ENCODE measurements around the gene PLD5.
"Not testable (repeated sequence)": the region's sequence is repeated elsewhere in the genome, so short reads cannot be mapped to it uniquely, and the experiment has no call there.

Gene PLD5

DNA sequence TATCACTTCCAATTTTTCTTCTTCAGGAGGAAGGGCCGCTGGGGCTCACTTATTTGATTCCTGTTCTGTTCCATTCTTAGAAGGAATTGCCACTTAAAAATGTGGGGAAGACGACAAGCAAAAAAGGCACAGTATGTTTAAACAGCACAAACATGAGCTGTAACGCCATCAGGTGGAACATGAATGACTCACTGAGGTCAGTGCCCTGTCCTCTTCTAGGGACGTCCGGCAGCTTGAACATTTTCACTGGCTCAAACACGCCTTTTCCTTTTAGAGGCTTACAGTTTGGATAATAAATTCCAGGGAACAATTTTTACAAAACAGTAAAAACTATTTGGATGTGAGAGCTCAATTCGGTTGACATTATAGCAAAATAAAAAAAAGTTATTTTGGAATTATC, 260.1 kb downstream of the PLD5 start:
- FAIRE-seq = not testable (repeated sequence)

DNA sequence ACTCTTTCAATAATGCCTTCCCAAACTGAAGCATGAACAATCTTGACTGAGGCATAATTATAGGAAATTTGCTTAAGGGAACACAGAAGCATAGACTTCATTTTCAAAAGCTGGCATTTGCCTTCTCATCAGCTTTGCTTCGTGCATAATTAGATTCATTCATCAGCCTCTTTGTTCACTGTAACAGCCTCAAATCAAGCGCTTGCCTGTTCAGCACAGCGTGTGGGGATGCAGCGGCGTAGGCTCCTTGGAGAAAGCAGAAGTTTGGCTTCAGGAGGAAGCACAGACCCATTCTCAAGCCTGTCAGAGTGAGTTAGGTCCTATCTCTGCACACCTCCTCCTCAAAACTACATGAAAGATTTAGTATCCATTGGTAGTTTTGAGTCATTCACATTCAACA, 279.2 kb downstream of the PLD5 start:
- FAIRE-seq = no peak

DNA sequence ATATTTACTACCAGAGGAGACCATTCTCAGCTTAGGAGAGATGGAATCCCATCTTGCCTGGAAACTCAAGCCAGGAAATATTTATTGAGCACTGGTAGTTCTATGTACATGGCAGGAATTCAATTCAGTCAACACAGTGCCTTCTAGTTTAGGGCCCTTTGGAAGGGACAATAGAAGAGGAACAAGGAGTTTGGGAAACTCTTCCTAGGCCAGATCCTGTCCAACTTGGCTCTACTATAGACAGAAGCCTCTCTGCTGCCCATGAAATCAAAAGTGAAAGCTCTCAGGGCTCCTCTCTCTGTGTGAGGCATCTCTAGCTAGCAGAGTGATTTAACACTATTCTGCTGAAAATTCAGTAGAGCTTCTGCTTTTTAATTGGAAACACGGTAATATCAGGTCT, 281.0 kb downstream of the PLD5 start:
- no peak for FAIRE-seq

DNA sequence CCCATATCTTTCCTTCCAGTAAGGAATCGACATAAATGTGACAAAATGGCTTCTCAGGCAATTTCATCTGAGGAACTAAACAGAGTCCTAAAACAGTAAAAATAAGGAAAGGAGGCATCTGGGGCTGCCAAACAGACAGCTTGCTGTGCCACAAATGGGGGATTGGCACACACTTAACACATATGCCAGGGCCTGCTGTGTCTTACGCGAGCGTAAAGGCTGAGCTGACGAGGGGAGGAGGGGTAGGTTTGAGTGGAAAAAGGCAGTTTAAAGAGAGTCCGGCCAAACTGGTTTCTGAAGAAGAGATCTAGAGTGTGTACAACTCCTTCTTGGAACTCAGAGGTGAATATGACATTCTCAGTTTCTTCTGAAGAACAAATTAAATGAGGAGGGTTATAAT, 281.5 kb downstream of the PLD5 start:
- no peak for FAIRE-seq

DNA sequence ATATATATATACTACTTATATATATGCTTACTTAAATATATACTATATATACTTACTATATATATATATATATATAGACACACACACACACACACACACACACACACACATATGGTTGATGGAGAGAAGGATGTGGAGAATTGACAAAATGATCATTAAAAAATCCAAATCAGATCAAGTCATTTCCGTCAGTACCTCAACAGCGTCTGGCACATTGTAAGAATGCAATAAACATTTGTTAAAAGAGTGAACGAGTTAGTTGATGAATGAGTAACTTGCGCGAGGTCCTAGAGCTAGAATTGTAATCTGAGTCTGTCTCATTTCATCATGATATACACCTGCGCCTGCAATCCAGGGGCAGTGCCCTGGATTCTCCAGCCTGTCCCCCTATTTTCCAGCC, 282.6 kb downstream of the PLD5 start:
- no peak for FAIRE-seq

DNA sequence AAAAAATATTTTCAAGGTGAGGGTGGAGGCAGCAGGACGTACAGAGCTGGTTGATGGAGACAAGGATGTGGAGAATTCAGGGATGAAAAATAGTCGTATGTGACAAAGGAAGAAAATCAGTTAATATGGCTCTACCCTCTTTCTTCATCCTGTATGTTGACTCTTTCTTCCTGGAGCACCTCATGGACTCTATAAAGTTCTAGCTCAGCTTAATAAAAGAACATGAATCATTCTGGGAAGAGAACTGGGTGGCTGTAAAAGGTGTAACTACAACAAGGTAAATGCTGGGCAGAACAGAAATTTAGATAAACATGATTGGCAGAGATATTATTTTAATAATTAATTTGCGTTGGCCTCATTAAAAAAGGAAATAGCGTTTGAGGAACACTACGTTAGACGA, 283.8 kb downstream of the PLD5 start:
- FAIRE-seq = no peak

DNA sequence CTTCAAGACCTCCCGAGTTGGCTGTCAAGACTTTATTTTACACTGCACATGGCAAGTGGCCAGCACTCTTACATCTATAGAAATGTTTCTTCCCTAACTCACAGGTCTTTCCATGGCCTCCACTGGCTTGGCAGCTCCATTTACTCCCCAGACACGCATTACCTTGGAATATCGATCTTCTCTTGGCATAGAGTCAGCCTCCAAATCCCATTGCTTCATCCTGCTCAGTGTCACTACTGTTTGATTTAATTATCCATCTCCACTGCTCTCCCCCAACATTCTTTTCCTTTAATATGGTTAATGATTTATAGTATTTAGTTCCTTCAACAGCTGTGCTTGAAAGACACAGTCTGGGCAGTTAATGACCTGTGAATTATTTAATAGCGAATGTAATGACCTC, 284.4 kb downstream of the PLD5 start:
- FAIRE-seq = no peak

DNA sequence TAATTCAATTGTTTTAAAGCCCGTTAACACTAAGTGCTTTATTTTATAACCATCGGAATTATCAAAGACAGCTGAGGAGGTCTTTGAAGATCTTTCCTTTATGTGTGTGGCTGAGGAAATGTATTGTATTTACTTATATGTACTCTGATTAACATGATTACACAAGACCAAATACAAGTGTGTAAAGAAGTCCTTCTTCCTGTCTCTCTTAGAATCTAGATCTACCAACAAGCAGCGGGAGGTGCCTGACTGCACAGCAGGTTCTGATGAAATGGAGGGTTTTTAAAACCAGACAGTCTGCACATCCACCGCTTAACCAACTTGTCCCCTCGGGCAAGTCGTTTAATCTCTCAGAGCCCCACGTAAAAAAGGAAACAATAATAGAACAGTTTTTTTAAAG, 285.1 kb downstream of the PLD5 start:
- FAIRE-seq = no peak

DNA sequence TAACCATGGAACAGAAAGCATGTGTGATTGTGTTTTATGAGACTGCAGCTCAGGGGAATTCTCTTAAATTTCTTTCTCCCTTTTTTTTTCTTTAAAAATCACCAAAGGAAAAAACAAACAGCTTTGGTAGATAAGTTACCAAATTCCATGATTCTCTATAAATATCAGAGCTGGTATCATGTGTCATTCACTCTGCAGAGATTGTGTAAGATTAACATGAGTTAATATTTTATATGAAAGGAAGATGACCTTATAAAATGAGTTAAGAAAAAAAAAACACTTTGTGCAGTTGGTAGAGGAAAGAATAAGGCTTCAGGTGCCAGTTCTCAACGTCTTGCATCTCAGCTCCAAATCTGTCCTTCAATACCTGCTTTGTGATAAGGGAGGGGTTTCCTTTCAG, 287.4 kb downstream of the PLD5 start:
- FAIRE-seq = no peak

DNA sequence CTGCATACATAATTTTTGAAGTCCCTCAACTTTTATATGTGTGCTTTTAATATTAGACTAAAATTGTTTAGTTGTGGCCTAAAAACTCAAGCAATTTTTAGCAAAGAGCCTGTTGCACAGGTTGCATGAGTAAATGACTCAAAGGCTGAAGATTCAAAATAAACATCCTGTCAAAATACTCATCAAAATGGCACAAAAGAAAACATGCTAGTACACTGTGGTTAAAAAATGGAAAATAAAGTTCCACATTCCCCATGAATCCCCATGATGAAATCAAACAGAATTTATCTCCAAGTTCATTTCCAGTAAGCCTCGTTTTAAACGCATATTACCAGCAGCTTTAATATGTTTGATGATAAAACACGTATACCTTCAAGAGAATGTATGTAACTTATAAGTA, 295.5 kb downstream of the PLD5 start:
- no peak for FAIRE-seq

DNA sequence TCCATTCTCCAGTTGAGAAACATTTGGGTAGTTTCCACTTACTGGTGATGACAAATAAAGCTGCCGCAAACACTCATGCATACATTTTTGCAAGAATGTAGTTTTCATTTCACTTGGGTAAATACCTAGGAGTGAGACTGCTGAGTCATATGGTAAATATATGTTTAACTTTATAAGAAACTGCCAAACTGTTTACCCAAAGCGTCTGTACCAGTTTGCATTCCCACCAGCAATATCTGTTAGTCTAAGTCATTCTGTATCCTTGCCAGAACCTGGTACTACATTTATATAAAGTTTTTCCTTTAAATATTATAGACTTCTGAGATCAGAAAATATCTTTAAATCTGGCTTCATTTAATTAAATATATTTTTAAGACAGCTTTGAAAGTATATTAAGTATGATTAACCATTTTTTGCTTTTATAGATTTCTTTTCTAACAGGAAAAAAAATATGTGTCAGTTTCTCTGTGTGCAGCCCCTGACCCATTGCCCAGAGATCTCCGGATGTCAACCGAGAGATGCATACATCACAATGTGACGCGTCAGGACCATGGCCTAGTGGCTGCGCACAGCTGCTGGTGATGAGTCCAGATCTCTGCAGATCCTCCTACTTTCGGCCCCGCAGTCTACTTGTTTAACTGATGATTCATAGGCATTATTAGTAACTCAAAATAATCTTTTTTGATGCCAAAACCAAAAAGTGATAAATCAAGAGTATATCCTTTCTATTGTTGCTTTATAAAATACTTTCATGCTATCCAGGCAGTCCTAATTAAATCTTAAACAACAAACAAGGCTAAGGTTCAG, 298.5 kb downstream of the PLD5 start:
- FAIRE-seq = no peak

DNA sequence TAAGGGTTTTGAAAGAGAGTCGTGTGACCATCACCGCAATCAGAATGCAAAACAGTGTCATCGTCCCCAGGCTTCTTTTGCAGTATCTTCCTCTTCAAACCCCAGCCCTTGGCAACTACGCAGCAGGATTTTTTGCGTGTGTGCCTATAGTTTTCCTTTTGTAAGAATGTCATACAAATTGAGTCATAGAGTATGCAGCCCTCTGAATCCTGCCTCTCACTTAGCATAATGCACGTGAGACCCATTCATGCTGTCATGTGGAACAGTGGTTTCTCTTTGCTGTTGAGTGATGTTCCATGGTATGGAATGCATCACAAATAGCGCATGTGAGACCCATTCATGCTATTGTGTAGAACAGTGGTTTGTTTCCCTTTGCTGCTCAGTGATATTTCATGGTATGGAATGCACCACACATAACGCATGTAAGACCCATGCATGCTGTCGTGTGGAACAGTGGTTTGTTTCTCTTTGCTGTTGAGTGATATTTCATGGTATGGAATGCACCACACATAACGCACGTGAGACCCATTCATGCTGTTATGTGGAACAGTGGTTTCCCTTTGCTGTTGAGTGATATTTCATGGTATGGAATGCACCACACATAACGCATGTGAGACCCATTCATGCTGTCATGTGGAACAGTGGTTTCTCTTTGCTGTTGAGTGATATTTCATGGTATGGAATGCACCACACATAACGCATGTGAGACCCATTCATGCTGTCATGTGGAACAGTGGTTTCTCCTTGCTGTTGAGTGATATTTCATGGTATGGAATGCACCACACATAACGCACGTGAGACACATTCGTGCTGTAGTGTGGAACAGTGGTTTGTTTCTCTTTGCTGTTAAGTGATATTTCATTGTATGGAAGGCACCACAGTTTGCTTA, 299.4 kb downstream of the PLD5 start:
- not testable (repeated sequence) for FAIRE-seq

DNA sequence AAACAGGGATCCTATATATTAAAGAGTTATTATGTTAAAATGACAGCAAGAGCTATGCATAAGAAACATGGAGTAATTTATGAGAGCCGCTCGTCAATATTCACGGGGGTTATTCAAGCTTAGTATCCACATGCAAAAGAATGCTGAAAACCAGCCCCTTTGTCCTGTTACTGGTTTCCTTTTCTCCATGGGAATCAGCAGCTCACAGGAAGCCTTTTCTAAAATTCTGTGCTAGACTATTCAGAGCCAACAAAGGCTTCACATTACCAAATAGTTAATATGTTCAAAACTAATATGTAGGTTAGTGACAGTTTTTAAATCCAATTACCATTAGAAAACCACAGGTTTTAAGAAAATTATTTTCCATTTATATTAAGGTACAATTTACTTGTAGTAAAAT, 300.0 kb downstream of the PLD5 start:
- no peak for FAIRE-seq

DNA sequence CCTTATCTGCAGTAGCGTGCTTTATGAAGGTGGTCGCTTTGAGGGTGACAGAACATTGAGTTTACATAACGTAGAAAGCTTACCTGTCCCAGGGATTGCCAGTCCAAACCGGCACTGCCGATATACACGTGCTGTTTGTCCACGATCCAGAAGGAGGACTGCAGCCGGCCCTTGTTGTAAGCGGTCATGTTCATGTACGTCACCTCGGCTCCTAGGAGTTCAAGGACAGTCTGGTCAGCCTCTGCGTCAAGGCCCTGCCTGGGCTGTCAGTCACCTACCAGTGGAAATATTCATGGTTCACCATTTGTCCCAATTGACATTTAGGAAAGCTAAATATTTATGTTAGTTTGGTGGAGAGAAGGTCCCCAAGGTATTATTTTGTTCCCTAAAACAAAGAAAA, 304.6 kb downstream of the PLD5 start:
- no peak for FAIRE-seq

DNA sequence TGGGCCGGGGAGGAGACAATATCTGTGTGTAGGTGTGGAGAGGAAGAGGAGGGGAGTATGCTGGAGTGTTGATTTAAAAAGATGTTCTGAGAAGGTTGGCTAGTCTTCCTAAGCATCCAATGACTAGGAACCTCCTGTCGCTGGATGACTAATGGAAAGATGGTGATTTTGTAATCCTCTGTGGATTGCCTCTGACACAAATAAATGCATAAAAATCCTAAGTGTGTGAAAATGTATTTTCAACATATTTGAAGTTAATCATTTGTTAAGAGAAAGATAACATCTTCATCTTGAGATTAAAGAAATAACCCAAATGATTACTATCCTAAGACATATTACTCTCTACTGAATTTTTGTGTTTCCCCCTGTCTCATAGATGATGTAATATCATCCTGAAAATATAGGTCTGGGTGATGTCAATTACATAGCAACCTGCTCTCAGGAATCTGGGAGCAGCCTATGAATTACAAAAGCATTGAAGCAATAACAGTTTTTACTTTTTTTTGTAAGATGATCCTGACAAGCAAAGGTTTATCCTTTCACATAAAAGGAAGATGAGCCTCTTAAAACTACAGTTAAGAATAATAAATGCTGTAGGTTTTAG, 305.1 kb downstream of the PLD5 start:
- FAIRE-seq = no peak

DNA sequence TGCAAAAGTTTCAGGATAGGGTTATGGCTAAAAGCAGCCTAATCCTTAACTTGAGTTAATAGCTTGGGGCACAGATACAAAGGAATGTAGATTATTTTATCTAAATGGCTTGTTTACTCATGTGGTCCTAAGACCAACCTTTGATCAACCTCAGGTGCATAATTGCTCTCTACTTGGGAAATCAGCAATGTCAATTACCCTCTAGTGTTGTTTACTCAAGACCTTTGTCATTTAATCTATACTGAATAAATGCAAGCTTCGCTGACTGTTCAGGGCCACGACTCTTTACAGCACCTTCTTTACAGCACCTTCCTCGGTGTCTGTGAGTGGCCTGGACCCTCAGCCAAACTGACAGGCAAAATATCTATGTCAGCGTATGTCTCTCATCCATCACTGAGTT, 308.1 kb downstream of the PLD5 start:
- FAIRE-seq = no peak

DNA sequence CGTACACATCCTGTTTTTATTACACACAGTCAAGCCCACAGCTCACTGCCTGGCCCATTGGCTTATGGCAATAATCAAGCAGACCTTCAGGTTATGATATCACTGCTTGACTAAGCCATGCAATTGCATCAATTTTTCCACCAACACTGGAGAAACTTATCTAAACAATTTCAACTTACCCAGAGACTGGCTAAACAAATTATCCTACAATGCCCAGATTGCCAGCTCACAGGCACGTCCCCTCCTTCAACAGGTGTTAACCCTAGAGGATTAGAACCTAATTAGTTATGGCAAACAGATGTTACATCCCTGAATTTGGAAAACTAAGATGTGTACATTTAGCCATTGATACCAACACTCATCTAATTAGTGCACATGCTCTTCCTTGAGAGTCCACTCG, 310.0 kb downstream of the PLD5 start:
- not testable (repeated sequence) for FAIRE-seq

DNA sequence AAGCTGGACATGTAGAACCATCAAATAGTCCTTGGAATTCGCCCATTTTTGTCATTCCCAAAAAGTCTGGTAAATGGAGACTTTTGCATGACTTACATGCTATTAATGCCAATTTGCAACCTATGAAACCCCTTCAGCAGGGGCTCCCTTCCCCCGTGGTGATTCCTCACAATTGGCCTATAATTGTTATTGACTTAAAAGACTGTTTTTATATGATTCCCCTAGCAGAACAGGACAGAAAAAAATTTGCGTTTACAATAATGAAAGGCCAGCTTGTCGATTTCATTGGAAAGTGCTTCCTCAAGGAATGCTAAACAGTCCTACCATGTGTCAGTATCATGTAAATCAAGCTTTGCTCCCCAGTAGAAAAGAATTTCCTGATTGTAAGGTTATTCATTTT, 311.5 kb downstream of the PLD5 start:
- not testable (repeated sequence) for FAIRE-seq

DNA sequence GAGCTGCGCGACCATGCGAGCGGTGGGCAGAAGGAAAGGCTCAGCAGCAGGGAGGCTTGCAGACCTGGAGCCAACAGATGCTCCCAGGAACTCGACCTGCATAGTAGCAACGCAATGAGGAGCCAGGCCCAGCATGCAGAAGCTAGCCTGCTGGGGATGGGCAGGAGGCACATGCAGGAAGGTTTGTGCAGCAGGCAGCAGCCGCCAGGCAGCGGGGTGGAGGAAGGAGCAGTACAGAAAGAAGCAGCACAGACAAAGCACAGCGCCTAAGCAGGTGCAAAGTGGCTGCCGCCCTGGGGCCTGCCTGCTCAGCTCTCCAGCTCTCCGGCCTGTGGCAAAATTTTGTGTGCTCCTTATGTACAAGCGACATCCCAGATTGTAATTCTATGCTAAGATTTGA, 312.1 kb downstream of the PLD5 start:
- FAIRE-seq = no peak

DNA sequence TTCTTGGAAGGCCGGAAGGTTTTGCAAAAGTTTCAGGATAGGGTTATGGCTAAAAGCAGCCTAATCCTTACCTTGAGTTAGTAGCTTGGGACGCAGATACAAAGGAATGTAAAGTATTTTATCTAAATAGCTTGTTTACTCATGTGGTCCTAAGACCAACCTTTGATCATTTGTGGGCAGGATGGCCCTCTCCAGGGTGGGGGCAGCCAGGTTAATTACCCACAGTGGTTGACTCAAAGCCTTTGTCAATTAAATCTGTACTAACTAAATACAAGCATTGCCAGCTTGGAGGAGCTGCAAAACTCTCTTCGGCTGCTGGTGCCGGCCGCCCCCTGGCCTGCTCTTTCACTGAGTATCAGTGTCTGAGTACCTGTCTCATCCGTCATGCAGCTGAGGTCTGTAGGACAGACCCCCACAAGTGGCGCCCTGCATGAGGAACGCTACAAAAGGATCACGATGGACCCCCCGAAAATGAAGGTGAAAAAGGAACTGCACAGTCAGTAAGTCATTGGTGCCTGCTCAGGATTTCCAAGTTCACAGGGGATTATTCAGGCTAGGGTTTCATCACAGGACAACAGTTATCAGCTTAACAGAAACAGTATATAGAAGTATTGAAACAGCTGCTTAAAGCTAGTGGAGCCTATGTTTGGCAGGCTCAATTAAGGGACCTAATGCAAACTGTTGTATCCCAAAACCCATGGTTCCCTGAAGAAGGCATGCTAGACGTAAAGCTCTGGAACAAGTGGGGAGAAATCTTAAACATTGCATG, 313.1 kb downstream of the PLD5 start:
- FAIRE-seq = no peak

DNA sequence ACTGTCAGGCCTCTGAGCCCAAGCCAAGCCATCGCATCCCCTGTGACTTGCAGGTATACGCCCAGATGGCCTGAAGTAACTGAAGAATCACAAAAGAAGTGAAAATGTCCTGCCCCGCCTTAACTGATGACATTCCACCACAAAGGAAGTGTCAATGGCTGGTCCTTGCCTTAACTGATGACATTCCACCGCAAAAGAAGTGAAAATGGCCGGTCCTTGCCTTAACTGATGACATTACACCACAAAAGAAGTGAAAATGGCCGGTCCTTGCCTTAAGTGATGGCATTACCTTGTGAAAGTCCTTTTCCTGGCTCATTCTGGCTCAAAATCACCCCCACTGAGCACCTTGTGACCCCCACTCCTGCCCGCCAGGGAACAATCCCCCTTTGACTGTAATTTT, 314.2 kb downstream of the PLD5 start:
- FAIRE-seq = not testable (repeated sequence)

DNA sequence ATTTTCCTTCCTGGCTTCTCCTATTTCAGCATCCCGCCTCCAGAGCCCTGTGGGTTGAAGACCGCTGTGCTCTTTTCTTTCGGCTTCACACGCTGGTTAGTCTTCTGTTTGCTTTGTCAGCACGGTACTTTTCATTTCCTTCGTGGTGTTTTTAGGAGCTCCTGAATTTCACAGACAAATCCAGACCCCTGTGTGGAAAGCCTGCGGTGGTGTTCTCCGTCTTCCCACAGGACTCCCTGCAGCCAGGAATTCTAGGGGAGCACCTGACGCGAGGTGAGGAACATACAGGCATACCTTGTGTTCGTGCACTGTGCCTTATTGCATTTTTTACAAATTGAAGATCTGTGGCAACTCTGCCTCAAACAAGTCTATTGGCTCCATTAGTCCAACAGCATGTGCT, 315.4 kb downstream of the PLD5 start:
- FAIRE-seq = no peak

DNA sequence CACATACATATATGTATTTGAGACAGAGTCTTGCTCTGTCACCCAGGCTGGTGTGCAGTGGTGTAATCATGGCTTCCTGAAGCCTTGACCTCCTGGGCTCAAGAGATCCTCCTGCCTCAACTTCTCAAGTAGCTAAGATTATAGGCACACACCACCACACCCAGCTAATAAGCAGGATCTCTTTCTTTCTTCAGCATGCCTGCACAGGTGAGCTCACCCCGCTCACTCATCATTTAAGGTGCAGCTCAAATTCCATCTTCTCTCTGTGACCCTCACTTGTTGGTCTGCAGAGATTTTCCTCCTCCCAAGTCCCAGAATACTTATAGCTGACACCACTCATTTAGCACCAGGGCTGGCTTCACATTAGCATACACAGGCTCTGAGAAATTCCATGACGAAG, 316.5 kb downstream of the PLD5 start:
- no peak for FAIRE-seq
